K562 (cell line): Measurements from ENCODE around the gene FBLN2. TPM values are rescaled to one million over a fixed set of nuclear protein-coding genes. Genes with fewer than 3 reads are reported as not detected.

Experiments
- ARID1B ChIP-seq: fragments of 450-650 bp; IDR thresholded peaks from 2 replicates; pipeline ENCODE4 v1.6.1; 2016; ENCODE audit warnings: antibody characterized with exemption, mild to moderate bottlenecking, inconsistent platforms
- ETV1 ChIP-seq: fragments of 450-650 bp; conservative IDR thresholded peaks from 2 replicates; pipeline ENCODE4 v1.6.1; 2016; ENCODE audit warnings: missing genetic modification characterization, control low read depth, low read depth, missing compliant biosample characterization
- GTF2F1 ChIP-seq: IDR thresholded peaks from 2 replicates; pipeline ENCODE4 v1.6.1; 2011; ENCODE audit warnings: low read depth, low read length, improper control_type of control experiment
- HDAC2 ChIP-seq: fragments of 450-650 bp; IDR thresholded peaks from 2 replicates; pipeline ENCODE4 v1.6.1; 2016; ENCODE audit warnings: mild to moderate bottlenecking
- JUND ChIP-seq, 2 experiments: IDR thresholded peaks; 2 replicates in 1 of 2; 3 replicates in 1 of 2; pipeline ENCODE4 v1.6.1; 2011; ENCODE audit warnings: borderline replicate concordance in 2 of 2, low read depth in 2 of 2, low read length in 2 of 2, improper control_type of control experiment in 1 of 2, missing biosample characterization in 1 of 2, missing genetic modification characterization in 1 of 2, missing genetic modification reagents in 1 of 2
- PHF21A ChIP-seq: fragments of 450-650 bp; IDR thresholded peaks from 2 replicates; pipeline ENCODE4 v1.6.1; 2017; ENCODE audit warnings: low read depth, borderline replicate concordance
- PHTF2 ChIP-seq: fragments of 250-450 bp; sonication (Bioruptor Pico); IDR thresholded peaks from 2 replicates; pipeline ENCODE4 v1.5.0; 2021; ENCODE audit warnings: mild to moderate bottlenecking
- PRPF4 ChIP-seq: fragments of 200-400 bp; formaldehyde crosslinking; IDR thresholded peaks from one replicate; pipeline ENCODE4 v1.6.1; 2017; ENCODE audit warnings: low read length, low read depth, mild to moderate bottlenecking; ENCODE audit not compliant: insufficient read depth, poor library complexity, severe bottlenecking
- PTRF ChIP-seq: fragments of 450-650 bp; IDR thresholded peaks from 2 replicates; pipeline ENCODE4 v1.6.1; 2016; ENCODE audit warnings: mild to moderate bottlenecking, missing genetic modification characterization, missing compliant biosample characterization
- RCOR1 ChIP-seq, 2 experiments: IDR thresholded peaks; 2 replicates each; pipeline ENCODE4 v1.6.1; 2012; ENCODE audit warnings: low read depth in 2 of 2, low read length in 2 of 2, borderline replicate concordance in 1 of 2, improper control_type of control experiment in 1 of 2
- SLC30A9 ChIP-seq: fragments of 250-450 bp; sonication (Bioruptor Pico); IDR thresholded peaks from 2 replicates; pipeline ENCODE4 v1.8.0; 2022; ENCODE audit warnings: mild to moderate bottlenecking, moderate library complexity
- ZFX ChIP-seq: sonication (generic); formaldehyde crosslinking; IDR thresholded peaks from 2 replicates; pipeline ENCODE4 v1.8.0; 2022; ENCODE audit warnings: mild to moderate bottlenecking, missing genetic modification reagents, moderate library complexity
- ZNF165 ChIP-seq: fragments of 250-450 bp; sonication (Bioruptor Pico); IDR thresholded peaks from 2 replicates; pipeline ENCODE4 v1.4.0; 2020; ENCODE audit warnings: borderline replicate concordance
- polyA plus RNA-seq, 8 experiments: library from polyadenylated mRNA; depleted of rRNA in 4 of 8; stranded (reverse) in 5 of 8; unstranded in 3 of 8; fragments of >200 nt; fragmentation: Nextera tagmentation in 2 of 8; fragmentation: Illumina TruSeq in 1 of 8; extraction: Ambion mirVana in 2 of 8; extraction: Trizol in 1 of 8; gene quantifications; 2 replicates each; pipeline versions ENCODE4 v1.2.1 to v1.2.3, GENCODE V29; 2011 to 2014; ENCODE audit warnings: inconsistent platforms in 1 of 8, missing spikeins in 1 of 8
- total RNA-seq, 7 experiments: library from RNA; depleted of rRNA in 6 of 7; stranded (reverse); fragments of >200 nt in 6 of 7; fragmentation: Illumina TruSeq in 2 of 7; extraction: Trizol in 2 of 7; gene quantifications; 2 replicates each; pipeline versions ENCODE4 v1.2.1 to v1.2.3, GENCODE V29; 2011 to 2021; ENCODE audit warnings: low replicate concordance in 1 of 7
- TF ChIP-seq, protein P1 (sequence below): sonication (generic); formaldehyde crosslinking; IDR thresholded peaks from 2 replicates; pipeline ENCODE4 v1.8.0; 2023; ENCODE audit warnings: missing genetic modification reagents, mild to moderate bottlenecking, borderline replicate concordance
- TF ChIP-seq, protein P2 (sequence below): fragments of 450-650 bp; conservative IDR thresholded peaks from 2 replicates; pipeline ENCODE4 v1.6.1; 2016; ENCODE audit warnings: missing genetic modification characterization, low read depth, mild to moderate bottlenecking, control low read depth, missing compliant biosample characterization
- TF ChIP-seq, protein P3 (sequence below): fragments of 250-450 bp; sonication (Bioruptor Pico); IDR thresholded peaks from 2 replicates; pipeline ENCODE4 v1.8.0; 2022; ENCODE audit warnings: moderate library complexity, mild to moderate bottlenecking, inconsistent platforms
- TF ChIP-seq, protein P4 (sequence below): fragments of 250-450 bp; sonication (Bioruptor Pico); IDR thresholded peaks from 2 replicates; pipeline ENCODE4 v1.8.0; 2022; ENCODE audit warnings: inconsistent platforms, mild to moderate bottlenecking, moderate library complexity, borderline replicate concordance
- TF ChIP-seq, protein P5 (sequence below): sonication (generic); formaldehyde crosslinking; IDR thresholded peaks from 2 replicates; pipeline ENCODE4 v1.8.1; 2023; ENCODE audit warnings: mild to moderate bottlenecking, missing genetic modification reagents

FBLN2 gene
- total and polyA plus RNA-seq, 9 of the 15 experiments (the other 6 are each of a cell fraction or from before 2014, with no cell fraction given) = 0.03 to 0.10 (median 0.04) TPM; not detected in 6

DNA sequence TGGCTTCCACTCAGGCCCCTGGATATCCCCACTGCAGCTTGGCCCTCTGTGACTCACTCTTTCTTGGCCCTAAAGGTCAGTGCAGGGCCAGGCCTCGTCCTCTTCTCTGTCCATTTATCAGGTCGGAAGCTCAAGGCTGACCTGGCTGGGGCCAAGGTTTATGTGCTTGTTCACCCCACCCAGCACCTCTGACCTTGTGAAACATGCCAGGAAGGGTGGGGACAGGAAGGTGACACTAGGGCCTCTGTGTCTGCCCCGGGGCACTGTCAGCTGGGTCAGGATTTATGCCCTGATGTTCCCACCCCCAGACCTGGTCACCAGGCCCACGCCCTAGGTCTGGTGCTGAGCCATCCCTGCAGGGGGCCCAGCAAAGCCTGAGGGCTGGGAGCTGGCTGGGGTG is 103.8 kb downstream of the FBLN2 start (continued):
- TF ChIP-seq, protein P1, sequence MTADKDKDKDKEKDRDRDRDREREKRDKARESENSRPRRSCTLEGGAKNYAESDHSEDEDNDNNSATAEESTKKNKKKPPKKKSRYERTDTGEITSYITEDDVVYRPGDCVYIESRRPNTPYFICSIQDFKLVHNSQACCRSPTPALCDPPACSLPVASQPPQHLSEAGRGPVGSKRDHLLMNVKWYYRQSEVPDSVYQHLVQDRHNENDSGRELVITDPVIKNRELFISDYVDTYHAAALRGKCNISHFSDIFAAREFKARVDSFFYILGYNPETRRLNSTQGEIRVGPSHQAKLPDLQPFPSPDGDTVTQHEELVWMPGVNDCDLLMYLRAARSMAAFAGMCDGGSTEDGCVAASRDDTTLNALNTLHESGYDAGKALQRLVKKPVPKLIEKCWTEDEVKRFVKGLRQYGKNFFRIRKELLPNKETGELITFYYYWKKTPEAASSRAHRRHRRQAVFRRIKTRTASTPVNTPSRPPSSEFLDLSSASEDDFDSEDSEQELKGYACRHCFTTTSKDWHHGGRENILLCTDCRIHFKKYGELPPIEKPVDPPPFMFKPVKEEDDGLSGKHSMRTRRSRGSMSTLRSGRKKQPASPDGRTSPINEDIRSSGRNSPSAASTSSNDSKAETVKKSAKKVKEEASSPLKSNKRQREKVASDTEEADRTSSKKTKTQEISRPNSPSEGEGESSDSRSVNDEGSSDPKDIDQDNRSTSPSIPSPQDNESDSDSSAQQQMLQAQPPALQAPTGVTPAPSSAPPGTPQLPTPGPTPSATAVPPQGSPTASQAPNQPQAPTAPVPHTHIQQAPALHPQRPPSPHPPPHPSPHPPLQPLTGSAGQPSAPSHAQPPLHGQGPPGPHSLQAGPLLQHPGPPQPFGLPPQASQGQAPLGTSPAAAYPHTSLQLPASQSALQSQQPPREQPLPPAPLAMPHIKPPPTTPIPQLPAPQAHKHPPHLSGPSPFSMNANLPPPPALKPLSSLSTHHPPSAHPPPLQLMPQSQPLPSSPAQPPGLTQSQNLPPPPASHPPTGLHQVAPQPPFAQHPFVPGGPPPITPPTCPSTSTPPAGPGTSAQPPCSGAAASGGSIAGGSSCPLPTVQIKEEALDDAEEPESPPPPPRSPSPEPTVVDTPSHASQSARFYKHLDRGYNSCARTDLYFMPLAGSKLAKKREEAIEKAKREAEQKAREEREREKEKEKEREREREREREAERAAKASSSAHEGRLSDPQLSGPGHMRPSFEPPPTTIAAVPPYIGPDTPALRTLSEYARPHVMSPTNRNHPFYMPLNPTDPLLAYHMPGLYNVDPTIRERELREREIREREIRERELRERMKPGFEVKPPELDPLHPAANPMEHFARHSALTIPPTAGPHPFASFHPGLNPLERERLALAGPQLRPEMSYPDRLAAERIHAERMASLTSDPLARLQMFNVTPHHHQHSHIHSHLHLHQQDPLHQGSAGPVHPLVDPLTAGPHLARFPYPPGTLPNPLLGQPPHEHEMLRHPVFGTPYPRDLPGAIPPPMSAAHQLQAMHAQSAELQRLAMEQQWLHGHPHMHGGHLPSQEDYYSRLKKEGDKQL (CRISPR knock-in tag) = no peak
- TF ChIP-seq ETV1 (tag) (peak; percentile 43; the same call in 1 of the 2 replicates), ZNF165 (CRISPR knock-in tag) (no peak), ZFX (CRISPR knock-in tag) (no peak), RCOR1 (IDR thresholded peaks at IDR 0.05; ENCODE audit: borderline replicate concordance in 1 of 2, low read depth in 2 of 2, low read length in 2 of 2) (0 out of 4 replicates have a peak, but pooled peaks of 1 of the 2 experiments have one; percentile 20), GTF2F1 (no peak), PHF21A (no peak), PRPF4 (no peak), JUND (IDR thresholded peaks at IDR 0.05; ENCODE audit: borderline replicate concordance, low read depth, low read length) (0 out of 2 replicates have a peak, but pooled peaks have one; percentile 12), JUND (tag; IDR thresholded peaks at IDR 0.05; ENCODE audit: borderline replicate concordance, low read depth, low read length) (no peak), SLC30A9 (CRISPR knock-in tag) (no peak), HDAC2 (no peak), PHTF2 (CRISPR knock-in tag) (no peak), PTRF (tag) (no peak), ARID1B (0 out of 2 replicates have a peak, but pooled peaks have one; percentile 8)
- TF ChIP-seq, protein P2, sequence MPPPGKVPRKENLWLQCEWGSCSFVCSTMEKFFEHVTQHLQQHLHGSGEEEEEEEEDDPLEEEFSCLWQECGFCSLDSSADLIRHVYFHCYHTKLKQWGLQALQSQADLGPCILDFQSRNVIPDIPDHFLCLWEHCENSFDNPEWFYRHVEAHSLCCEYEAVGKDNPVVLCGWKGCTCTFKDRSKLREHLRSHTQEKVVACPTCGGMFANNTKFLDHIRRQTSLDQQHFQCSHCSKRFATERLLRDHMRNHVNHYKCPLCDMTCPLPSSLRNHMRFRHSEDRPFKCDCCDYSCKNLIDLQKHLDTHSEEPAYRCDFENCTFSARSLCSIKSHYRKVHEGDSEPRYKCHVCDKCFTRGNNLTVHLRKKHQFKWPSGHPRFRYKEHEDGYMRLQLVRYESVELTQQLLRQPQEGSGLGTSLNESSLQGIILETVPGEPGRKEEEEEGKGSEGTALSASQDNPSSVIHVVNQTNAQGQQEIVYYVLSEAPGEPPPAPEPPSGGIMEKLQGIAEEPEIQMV (tag) = no peak
- TF ChIP-seq, protein P3, sequence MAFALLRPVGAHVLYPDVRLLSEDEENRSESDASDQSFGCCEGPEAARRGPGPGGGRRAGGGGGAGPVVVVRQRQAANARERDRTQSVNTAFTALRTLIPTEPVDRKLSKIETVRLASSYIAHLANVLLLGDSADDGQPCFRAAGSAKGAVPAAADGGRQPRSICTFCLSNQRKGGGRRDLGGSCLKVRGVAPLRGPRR (CRISPR knock-in tag) = no peak
- TF ChIP-seq, protein P4, sequence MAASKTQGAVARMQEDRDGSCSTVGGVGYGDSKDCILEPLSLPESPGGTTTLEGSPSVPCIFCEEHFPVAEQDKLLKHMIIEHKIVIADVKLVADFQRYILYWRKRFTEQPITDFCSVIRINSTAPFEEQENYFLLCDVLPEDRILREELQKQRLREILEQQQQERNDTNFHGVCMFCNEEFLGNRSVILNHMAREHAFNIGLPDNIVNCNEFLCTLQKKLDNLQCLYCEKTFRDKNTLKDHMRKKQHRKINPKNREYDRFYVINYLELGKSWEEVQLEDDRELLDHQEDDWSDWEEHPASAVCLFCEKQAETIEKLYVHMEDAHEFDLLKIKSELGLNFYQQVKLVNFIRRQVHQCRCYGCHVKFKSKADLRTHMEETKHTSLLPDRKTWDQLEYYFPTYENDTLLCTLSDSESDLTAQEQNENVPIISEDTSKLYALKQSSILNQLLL = no peak
- TF ChIP-seq, protein P5, sequence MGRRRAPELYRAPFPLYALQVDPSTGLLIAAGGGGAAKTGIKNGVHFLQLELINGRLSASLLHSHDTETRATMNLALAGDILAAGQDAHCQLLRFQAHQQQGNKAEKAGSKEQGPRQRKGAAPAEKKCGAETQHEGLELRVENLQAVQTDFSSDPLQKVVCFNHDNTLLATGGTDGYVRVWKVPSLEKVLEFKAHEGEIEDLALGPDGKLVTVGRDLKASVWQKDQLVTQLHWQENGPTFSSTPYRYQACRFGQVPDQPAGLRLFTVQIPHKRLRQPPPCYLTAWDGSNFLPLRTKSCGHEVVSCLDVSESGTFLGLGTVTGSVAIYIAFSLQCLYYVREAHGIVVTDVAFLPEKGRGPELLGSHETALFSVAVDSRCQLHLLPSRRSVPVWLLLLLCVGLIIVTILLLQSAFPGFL = no peak
